ENCODE results near the gene SOX9. TPM values are rescaled to one million over a fixed set of nuclear protein-coding genes. Genes with fewer than 3 reads are reported as not detected.

The SOX9 gene
- total and polyA plus RNA-seq, 9 of the 15 experiments (the other 6 are each of a cell fraction or from before 2014, with no cell fraction given) = 0.04 TPM; not detected in 8

- under 1% methylated on average over 9 of the region's 9 CpGs for WGBS (ENCODE audit: insufficient coverage, low coverage, missing lambda C conversion rate)
- FAIRE-seq (no peak), ATAC-seq (no peak), DNase-seq (ENCODE audit: extremely low read depth in 1 of 4, low spot score in 3 of 4) (no peak)
- intact Hi-C loops (cut with micrococcal nuclease) (no loop called here), in situ Hi-C loops (cut with MboI) (no loop called here)
- H3K9ac ChIP-seq (ENCODE audit: insufficient read depth in 1 of 2, low read depth in 2 of 2, low read length in 2 of 2) = no peak overlapping the region
- no peaks in the 10 kb centered on the region for H3K27me3 ChIP-seq (ENCODE audit: control insufficient read depth in 2 of 2, insufficient read depth in 2 of 2, low read length in 2 of 2)
- no peak overlapping the region for H3K4me3 ChIP-seq
- H3K79me2 ChIP-seq (ENCODE audit: control insufficient read depth, insufficient read depth, low read length) = no peaks in the 10 kb centered on the region
- POLR2A ChIA-PET = no interaction called here
- no peak overlapping the region for H3K4me2 ChIP-seq (ENCODE audit: insufficient read depth, low read length)
- no peaks in the 10 kb centered on the region for H3K4me1 ChIP-seq (replicated peaks in 1 of 2; ENCODE audit: control insufficient read depth in 2 of 2, insufficient read depth in 2 of 2, low read length in 2 of 2)
- no peaks in the 10 kb centered on the region for H4K20me1 ChIP-seq (replicated peaks; ENCODE audit: control insufficient read depth, insufficient read depth, low read length)
- CTCF ChIA-PET (ENCODE audit: low intra/inter-chr PET ratio) = no interaction called here
- no TSS peak for BruUV-seq (replicated peaks)
- no peak overlapping the region for H3K27ac ChIP-seq (ENCODE audit: extremely low read depth, low read depth, low read length)
- no peaks in the 10 kb centered on the region for H3K36me3 ChIP-seq (ENCODE audit: control insufficient read depth, insufficient read depth, low read length)
- no peaks in the 10 kb centered on the region for H3K9me3 ChIP-seq (replicated peaks; ENCODE audit: control insufficient read depth, insufficient read depth, low read depth, low read length)
- no peak overlapping the region for H2AFZ ChIP-seq (ENCODE audit: low read depth, low read length)
- H3K9me1 ChIP-seq (ENCODE audit: control insufficient read depth, insufficient read depth, low read length) = no peaks in the 10 kb centered on the region
- TF ChIP-seq SMAD1 (IDR thresholded peaks at IDR 0.05; ENCODE audit: low read depth, low read length, partially characterized antibody) (no peak), RAD21 (CRISPR knock-in tag; conservative IDR thresholded peaks at IDR 0.05 in 1 of 2, IDR thresholded peaks at IDR 0.05 in 1 of 2) (no peak), TCFL5 (CRISPR knock-in tag; conservative IDR thresholded peaks at IDR 0.05) (no peak), ZNF511 (CRISPR knock-in tag; IDR thresholded peaks at IDR 0.05) (no peak), ZNF280A (IDR thresholded peaks at IDR 0.05; ENCODE audit: low read depth, partially characterized antibody) (no peak), AFF1 (IDR thresholded peaks at IDR 0.05; ENCODE audit: low read depth in 1 of 2, partially characterized antibody in 2 of 2) (no peak), E2F1 (CRISPR knock-in tag; IDR thresholded peaks at IDR 0.05) (no peak), FOS (IDR thresholded peaks at IDR 0.05; ENCODE audit: extremely low read depth, insufficient read length) (no peak), MEF2A (IDR thresholded peaks at IDR 0.05; ENCODE audit: control insufficient read depth, low read depth, low read length) (no peak), KDM1A (IDR thresholded peaks at IDR 0.05) (no peak), DIDO1 (tag; IDR thresholded peaks at IDR 0.05; ENCODE audit: low read depth) (no peak), ZNF263 (CRISPR knock-in tag; IDR thresholded peaks at IDR 0.05; ENCODE audit: borderline replicate concordance) (no peak), NFE2L1 (tag; IDR thresholded peaks at IDR 0.05; ENCODE audit: borderline replicate concordance, low read depth) (no peak), SNIP1 (IDR thresholded peaks at IDR 0.05; ENCODE audit: low read depth) (no peak)
These were observed 44.5 kb downstream of the SOX9 start for GRCh38 chr17:72165192-72165866.

Data from K562 (cell line).